ENCODE measurements around the gene SLC25A12. TPM values are rescaled to one million over a fixed set of nuclear protein-coding genes. Genes with fewer than 3 reads are reported as not detected.

SLC25A12 gene
- polyA plus RNA-seq, 1 of the 3 experiments (the other 2 are of a cell fraction), result 13.0 TPM

- ChIA-PET POLR2A (no interaction called here), CTCF (no interaction called here)
- no peak for DNase-seq
- Histone ChIP-seq H3K9ac (no peak overlapping the region), H3F3A (replicated peaks; ENCODE audit: insufficient read depth) (peaks cover 1% of the 10 kb centered on the region), H3K79me2 (ENCODE audit: insufficient read depth) (no peaks in the 10 kb centered on the region), H3K36me3 (replicated peaks in 1 of 2; ENCODE audit: control insufficient read depth in 1 of 2, insufficient read depth in 2 of 2, low read length in 1 of 2) (peaks cover 75 to 88% of the 10 kb centered on the region in 2 experiments), H3K27ac (ENCODE audit: low read depth in 2 of 2, low read length in 1 of 2) (no peak overlapping the region), H2AFZ (ENCODE audit: low read depth) (no peak overlapping the region), H3K4me1 (ENCODE audit: control insufficient read depth in 1 of 2, insufficient read depth in 2 of 2, low read depth in 1 of 2, low read length in 1 of 2) (no peaks in the 10 kb centered on the region), H3K9me3 (no peaks in the 10 kb centered on the region), H3K4me2 (no peak overlapping the region), H3K27me3 (ENCODE audit: insufficient read depth) (no peaks in the 10 kb centered on the region), H4K20me1 (ENCODE audit: insufficient read depth) (no peaks in the 10 kb centered on the region), H3K9me2 (no peaks in the 10 kb centered on the region), H3K4me3 (ENCODE audit: low read depth in 2 of 2, low read length in 1 of 2) (no peak overlapping the region)
- over 99% methylated on average over 4 of the region's 4 CpGs for WGBS (ENCODE audit: low lambda C conversion rate)
- TF ChIP-seq RXRA (IDR thresholded peaks at IDR 0.05; ENCODE audit: borderline replicate concordance, low read depth) (no peak), FOXJ3 (CRISPR knock-in tag; IDR thresholded peaks at IDR 0.05) (no peak), JUND (IDR thresholded peaks at IDR 0.05) (no peak)
Observed at GRCh38 chr2:171745806-171746205, 148.2 kb downstream of the SLC25A12 start.

GRCh38 chr2:171745141-171745540 is 148.9 kb downstream of the SLC25A12 start:
- no peak overlapping the region for H3K9ac ChIP-seq
- no peaks in the 10 kb centered on the region for H3K4me1 ChIP-seq (ENCODE audit: control insufficient read depth in 1 of 2, insufficient read depth in 2 of 2, low read depth in 1 of 2, low read length in 1 of 2)
- no peak overlapping the region for H3K4me2 ChIP-seq
- H2AFZ ChIP-seq (ENCODE audit: low read depth), result no peak overlapping the region
- no peaks in the 10 kb centered on the region for H3K27me3 ChIP-seq (ENCODE audit: insufficient read depth)
- POLR2A ChIA-PET, result no interaction called here
- no peak overlapping the region for H3K4me3 ChIP-seq (ENCODE audit: low read depth in 2 of 2, low read length in 1 of 2)
- no peaks in the 10 kb centered on the region for H3K9me2 ChIP-seq
- no peaks in the 10 kb centered on the region for H3K79me2 ChIP-seq (ENCODE audit: insufficient read depth)
- 100% methylated on average over 1 of the region's 1 CpG for WGBS (ENCODE audit: low lambda C conversion rate)
- peaks cover 72 to 88% of the 10 kb centered on the region in 2 experiments for H3K36me3 ChIP-seq (replicated peaks in 1 of 2; ENCODE audit: control insufficient read depth in 1 of 2, insufficient read depth in 2 of 2, low read length in 1 of 2)
- no peaks in the 10 kb centered on the region for H3K9me3 ChIP-seq
- DNase-seq, result no peak
- peaks cover 7% of the 10 kb centered on the region for H3F3A ChIP-seq (replicated peaks; ENCODE audit: insufficient read depth)
- CTCF ChIA-PET, result interaction anchor here (1.0 kb wide), 1 partner anchor 359 kb away, joined by 3 read pairs; no protein-coding TSS in a partner anchor
- no peak for TF ChIP-seq NRF1 (IDR thresholded peaks at IDR 0.05; ENCODE audit: low read depth, low read length)
- no peak for TF ChIP-seq GABPA (IDR thresholded peaks at IDR 0.05; ENCODE audit: low read depth)
- no peak for TF ChIP-seq FOXJ3 (CRISPR knock-in tag; IDR thresholded peaks at IDR 0.05)
- TF ChIP-seq, protein P1, sequence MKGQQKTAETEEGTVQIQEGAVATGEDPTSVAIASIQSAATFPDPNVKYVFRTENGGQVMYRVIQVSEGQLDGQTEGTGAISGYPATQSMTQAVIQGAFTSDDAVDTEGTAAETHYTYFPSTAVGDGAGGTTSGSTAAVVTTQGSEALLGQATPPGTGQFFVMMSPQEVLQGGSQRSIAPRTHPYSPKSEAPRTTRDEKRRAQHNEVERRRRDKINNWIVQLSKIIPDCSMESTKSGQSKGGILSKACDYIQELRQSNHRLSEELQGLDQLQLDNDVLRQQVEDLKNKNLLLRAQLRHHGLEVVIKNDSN (IDR thresholded peaks at IDR 0.05; ENCODE audit: borderline replicate concordance, low read depth), result no peak
- no peak for TF ChIP-seq IRF3 (IDR thresholded peaks at IDR 0.05; ENCODE audit: low read depth, low read length)
- TF ChIP-seq CHD2 (IDR thresholded peaks at IDR 0.05; ENCODE audit: low read length, partially characterized antibody), result no peak
- no peak for TF ChIP-seq MEF2A (IDR thresholded peaks at IDR 0.05; ENCODE audit: borderline replicate concordance, low read depth)
- TF ChIP-seq, protein P2, sequence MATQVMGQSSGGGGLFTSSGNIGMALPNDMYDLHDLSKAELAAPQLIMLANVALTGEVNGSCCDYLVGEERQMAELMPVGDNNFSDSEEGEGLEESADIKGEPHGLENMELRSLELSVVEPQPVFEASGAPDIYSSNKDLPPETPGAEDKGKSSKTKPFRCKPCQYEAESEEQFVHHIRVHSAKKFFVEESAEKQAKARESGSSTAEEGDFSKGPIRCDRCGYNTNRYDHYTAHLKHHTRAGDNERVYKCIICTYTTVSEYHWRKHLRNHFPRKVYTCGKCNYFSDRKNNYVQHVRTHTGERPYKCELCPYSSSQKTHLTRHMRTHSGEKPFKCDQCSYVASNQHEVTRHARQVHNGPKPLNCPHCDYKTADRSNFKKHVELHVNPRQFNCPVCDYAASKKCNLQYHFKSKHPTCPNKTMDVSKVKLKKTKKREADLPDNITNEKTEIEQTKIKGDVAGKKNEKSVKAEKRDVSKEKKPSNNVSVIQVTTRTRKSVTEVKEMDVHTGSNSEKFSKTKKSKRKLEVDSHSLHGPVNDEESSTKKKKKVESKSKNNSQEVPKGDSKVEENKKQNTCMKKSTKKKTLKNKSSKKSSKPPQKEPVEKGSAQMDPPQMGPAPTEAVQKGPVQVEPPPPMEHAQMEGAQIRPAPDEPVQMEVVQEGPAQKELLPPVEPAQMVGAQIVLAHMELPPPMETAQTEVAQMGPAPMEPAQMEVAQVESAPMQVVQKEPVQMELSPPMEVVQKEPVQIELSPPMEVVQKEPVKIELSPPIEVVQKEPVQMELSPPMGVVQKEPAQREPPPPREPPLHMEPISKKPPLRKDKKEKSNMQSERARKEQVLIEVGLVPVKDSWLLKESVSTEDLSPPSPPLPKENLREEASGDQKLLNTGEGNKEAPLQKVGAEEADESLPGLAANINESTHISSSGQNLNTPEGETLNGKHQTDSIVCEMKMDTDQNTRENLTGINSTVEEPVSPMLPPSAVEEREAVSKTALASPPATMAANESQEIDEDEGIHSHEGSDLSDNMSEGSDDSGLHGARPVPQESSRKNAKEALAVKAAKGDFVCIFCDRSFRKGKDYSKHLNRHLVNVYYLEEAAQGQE (IDR thresholded peaks at IDR 0.05; ENCODE audit: low read depth, low read length), result no peak
- no peak for TF ChIP-seq SMC3 (IDR thresholded peaks at IDR 0.05; ENCODE audit: low read depth, low read length)
- no peaks in the 10 kb centered on the region for H4K20me1 ChIP-seq (ENCODE audit: insufficient read depth)
- H3K27ac ChIP-seq (ENCODE audit: low read depth in 2 of 2, low read length in 1 of 2), result no peak overlapping the region
